OCI-LY3 (cell line): ENCODE results near the gene MRTFA.

ENCODE experiments used
- H2AFZ ChIP-seq: fragments of 200-600, 300-600 bp; shearing (Covaris generic); 2 replicates; pipeline ENCODE4 v1.6.0; 2014; ENCODE audit warnings: antibody characterized with exemption, low read depth, low read length
- H3K27ac ChIP-seq: fragments of 200-600, 300-600 bp; sonication (generic); 2 replicates; pipeline ENCODE4 v1.5.1; 2014; ENCODE audit warnings: mild to moderate bottlenecking, low read length, moderate library complexity, mixed read lengths
- H3K27me3 ChIP-seq: fragments of 200-600, 300-600 bp; sonication (generic); 2 replicates; pipeline ENCODE4 v1.6.1; 2014; ENCODE audit warnings: low read depth, low read length, mixed read lengths
- H3K36me3 ChIP-seq: fragments of 200-600, 300-600 bp; sonication (generic); replicated peaks from 2 replicates; pipeline ENCODE3; 2014; ENCODE audit warnings: low read depth, low read length, mixed read lengths
- H3K4me1 ChIP-seq: fragments of 300-600, 200-600 bp; sonication (generic); 2 replicates; pipeline ENCODE4 v1.6.1; 2014; ENCODE audit warnings: low read length, mixed read lengths
- H3K4me2 ChIP-seq: fragments of 200-600, 300-600 bp; sonication (generic); 2 replicates; pipeline ENCODE4 v1.6.1; 2014; ENCODE audit warnings: low read length, mixed read lengths
- H3K4me3 ChIP-seq: fragments of 300-600, 200-600 bp; sonication (generic); 2 replicates; pipeline ENCODE4 v1.5.1; 2014; ENCODE audit warnings: antibody characterized with exemption, mild to moderate bottlenecking, low read length, moderate library complexity
- H3K79me2 ChIP-seq: fragments of 300-600, 200-600 bp; shearing (Covaris generic); 2 replicates; pipeline ENCODE4 v1.6.1; 2014; ENCODE audit warnings: mild to moderate bottlenecking, low read length, mixed read lengths
- H3K9ac ChIP-seq: fragments of 300-600, 200-600 bp; shearing (Covaris generic); 2 replicates; pipeline ENCODE4 v1.6.0; 2014; ENCODE audit warnings: mild to moderate bottlenecking, low read length, moderate library complexity
- H3K9me3 ChIP-seq: fragments of 200-600, 300-600 bp; shearing (Covaris generic); 2 replicates; pipeline ENCODE4 v1.6.1; 2014; ENCODE audit warnings: low read length, mixed read lengths; ENCODE audit not compliant: insufficient read depth
- H4K20me1 ChIP-seq: fragments of 200-600, 300-600 bp; sonication (generic); 2 replicates; pipeline ENCODE4 v1.6.1; 2016; ENCODE audit warnings: low read length, mixed read lengths; ENCODE audit not compliant: insufficient read depth
- EZH2phosphoT487 ChIP-seq: fragments of 200-600 bp; shearing (Covaris generic); IDR thresholded peaks from 2 replicates; pipeline ENCODE4 v1.6.1; 2018; ENCODE audit warnings: antibody characterized with exemption, mixed run types, low read depth
- TF ChIP-seq, protein P1 (sequence below): fragments of 200-600, 300-600 bp; sonication (generic); IDR thresholded peaks from 2 replicates; pipeline ENCODE4 v1.5.1; 2014; ENCODE audit warnings: antibody characterized with exemption, low read length, low read depth

Gene MRTFA

DNA sequence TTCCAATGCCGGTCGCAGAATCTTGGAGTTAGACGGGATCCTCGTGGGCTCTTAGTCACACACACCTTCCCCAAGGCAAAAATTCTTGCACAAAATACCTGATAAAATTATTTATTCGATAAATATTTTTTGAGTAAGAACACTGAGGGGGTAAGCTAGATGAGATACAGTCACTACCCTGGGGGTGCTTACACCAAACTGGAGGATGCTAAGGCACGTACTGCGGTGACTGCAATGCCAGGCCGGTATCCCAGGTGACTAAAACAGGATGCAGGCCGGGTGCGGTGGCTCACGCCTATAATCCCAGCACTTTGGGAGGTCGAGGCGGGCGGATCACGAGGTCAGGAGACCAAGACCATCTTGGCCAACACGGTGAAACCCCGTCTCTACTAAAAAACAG is 1.7 kb upstream of the MRTFA start:
- TF ChIP-seq EZH2phosphoT487 = no peak
- TF ChIP-seq, protein P1, sequence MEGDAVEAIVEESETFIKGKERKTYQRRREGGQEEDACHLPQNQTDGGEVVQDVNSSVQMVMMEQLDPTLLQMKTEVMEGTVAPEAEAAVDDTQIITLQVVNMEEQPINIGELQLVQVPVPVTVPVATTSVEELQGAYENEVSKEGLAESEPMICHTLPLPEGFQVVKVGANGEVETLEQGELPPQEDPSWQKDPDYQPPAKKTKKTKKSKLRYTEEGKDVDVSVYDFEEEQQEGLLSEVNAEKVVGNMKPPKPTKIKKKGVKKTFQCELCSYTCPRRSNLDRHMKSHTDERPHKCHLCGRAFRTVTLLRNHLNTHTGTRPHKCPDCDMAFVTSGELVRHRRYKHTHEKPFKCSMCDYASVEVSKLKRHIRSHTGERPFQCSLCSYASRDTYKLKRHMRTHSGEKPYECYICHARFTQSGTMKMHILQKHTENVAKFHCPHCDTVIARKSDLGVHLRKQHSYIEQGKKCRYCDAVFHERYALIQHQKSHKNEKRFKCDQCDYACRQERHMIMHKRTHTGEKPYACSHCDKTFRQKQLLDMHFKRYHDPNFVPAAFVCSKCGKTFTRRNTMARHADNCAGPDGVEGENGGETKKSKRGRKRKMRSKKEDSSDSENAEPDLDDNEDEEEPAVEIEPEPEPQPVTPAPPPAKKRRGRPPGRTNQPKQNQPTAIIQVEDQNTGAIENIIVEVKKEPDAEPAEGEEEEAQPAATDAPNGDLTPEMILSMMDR = no peak
- Histone ChIP-seq H3K4me1 (peaks cover 19% of the 10 kb centered on the region), H4K20me1 (peaks cover 17% of the 10 kb centered on the region), H2AFZ (peak overlapping the region; percentile 92; the same call in 1 of the 2 replicates), H3K36me3 (peaks cover 4% of the 10 kb centered on the region), H3K9me3 (no peaks in the 10 kb centered on the region), H3K27me3 (no peaks in the 10 kb centered on the region), H3K9ac (peak overlapping the region; percentile 87; the same call in 1 of the 2 replicates), H3K4me2 (peak overlapping the region; percentile 97), H3K4me3 (peak overlapping the region; percentile 81), H3K27ac (no peak overlapping the region), H3K79me2 (peaks cover 31% of the 10 kb centered on the region)

DNA sequence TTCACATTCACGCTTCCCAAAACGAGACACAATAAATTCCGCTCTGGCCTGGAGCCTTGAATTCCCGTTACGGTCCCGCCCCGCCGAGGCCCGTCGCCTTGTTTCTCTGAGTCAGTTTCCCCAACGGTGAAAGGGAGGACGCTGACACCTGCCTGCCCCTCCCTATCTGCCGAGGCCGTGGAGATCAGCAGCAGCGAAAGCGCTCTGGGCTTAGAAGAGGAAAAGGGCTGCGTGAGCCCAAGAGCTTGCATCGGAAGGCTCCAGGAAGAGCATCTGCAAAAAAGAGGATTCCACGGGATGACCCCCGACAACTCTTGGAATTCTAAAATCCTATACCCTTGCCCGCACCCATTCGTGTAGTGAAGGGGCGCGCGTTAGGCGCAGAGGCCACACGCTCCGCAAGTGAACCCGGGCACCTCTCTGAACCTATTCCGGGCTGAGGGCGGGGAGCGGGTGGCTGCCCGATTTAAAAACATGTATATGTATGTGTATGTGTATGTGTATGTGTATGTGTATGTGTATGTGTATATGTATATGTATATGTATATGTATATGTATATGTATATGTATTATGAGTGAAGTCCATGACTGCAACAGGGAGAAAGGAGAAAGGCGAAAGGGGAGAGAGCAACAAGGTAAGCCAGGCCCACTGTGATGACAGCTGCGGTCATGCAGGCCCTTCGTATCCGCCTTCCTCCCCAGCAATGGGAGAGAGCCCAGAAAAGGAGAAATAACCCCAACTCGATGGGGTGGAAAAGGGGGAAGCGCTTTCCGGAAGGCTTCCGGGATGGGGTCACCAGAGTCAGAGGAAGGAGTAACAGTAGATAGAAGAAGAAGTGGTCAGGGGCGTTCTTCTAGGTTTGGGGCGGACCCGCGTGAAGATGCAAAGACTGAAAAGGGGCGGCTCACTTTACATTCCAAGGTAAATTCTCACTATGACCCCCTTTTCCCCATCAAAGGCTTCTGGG is 948 bp upstream of the MRTFA start:
- Histone ChIP-seq H2AFZ (peak overlapping the region; percentile 92), H3K4me3 (peak overlapping the region; percentile 81), H3K27ac (peak overlapping the region; percentile 51), H3K9me3 (no peaks in the 10 kb centered on the region), H3K9ac (peak overlapping the region; percentile 87), H4K20me1 (peaks cover 17% of the 10 kb centered on the region), H3K4me1 (peaks cover 25% of the 10 kb centered on the region), H3K79me2 (peaks cover 39% of the 10 kb centered on the region), H3K36me3 (peaks cover 10% of the 10 kb centered on the region), H3K27me3 (no peaks in the 10 kb centered on the region), H3K4me2 (peak overlapping the region; percentile 97)
- TF ChIP-seq EZH2phosphoT487 = no peak
- TF ChIP-seq, protein P1 = no peak

DNA sequence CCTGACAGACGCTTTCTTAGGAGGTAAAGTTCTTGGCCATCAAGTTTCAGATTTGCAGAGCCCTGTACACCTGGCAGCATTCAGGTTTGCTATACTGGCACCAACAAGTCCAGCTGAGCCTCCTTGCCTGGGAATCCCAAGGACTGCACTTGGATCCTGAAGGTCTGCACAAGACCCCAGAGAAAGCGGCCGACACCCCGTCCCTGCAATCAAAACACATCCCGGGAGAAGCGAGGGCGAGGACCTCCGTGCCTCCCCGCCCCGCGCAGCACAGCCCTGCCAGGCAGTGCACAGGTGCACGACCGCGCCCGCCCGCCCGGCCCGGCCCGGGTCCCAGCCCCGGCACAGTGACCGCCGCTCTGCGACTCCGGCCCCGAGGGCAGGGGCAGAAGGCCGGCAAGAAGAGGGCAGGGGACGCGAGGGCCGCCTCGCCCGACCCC is 559 bp downstream of the MRTFA start:
- peak overlapping the region; percentile 81 for H3K4me3 ChIP-seq
- peak overlapping the region; percentile 68 for H3K9ac ChIP-seq
- peaks cover 10% of the 10 kb centered on the region for H3K36me3 ChIP-seq
- no peaks in the 10 kb centered on the region for H3K9me3 ChIP-seq
- no peak overlapping the region for H3K27ac ChIP-seq
- peaks cover 54% of the 10 kb centered on the region for H3K79me2 ChIP-seq
- peaks cover 22% of the 10 kb centered on the region for H4K20me1 ChIP-seq
- H3K27me3 ChIP-seq = no peaks in the 10 kb centered on the region
- no peak overlapping the region for H2AFZ ChIP-seq
- TF ChIP-seq, protein P1 = no peak
- no peak for TF ChIP-seq EZH2phosphoT487
- peak overlapping the region; percentile 96 for H3K4me2 ChIP-seq
- H3K4me1 ChIP-seq = peaks cover 25% of the 10 kb centered on the region
